Gastrocnemius medialis (tissue), 4 donors: ENCODE data around the gene ITIH5. TPM values are rescaled to one million over a fixed set of nuclear protein-coding genes. Genes with fewer than 3 reads are reported as not detected.

Experiments
- ATAC-seq, 2 donors: fragments of 150-250 bp; one replicate each; pipeline ENCODE4 v1.9.1; 2016
- DNase-seq, 2 donors: peaks; one replicate each; pipeline ENCODE4 v3.0.0-alpha.2; 2019
- H3K27ac ChIP-seq, 4 donors: fragments of 200-600 bp; sonication (generic); 1 replicate in 1 of 4; 2 replicates in 3 of 4; pipeline ENCODE4 v1.5.1; 2016 to 2018; ENCODE audit warnings: mild to moderate bottlenecking in 2 of 4, moderate library complexity in 1 of 4
- H3K27me3 ChIP-seq, 3 donors: fragments of 200-600 bp; sonication (generic) in 2 of 3; 1 replicate in 1 of 3; 2 replicates in 2 of 3; pipeline versions ENCODE4 v1.5.1 to v1.6.0; 2016 to 2019; ENCODE audit warnings: mild to moderate bottlenecking in 1 of 3, moderate library complexity in 1 of 3
- H3K36me3 ChIP-seq, 2 donors: fragments of 200-600 bp; sonication (generic) in 1 of 2; one replicate each; pipeline ENCODE4 v1.5.1; 2017 to 2018
- H3K4me1 ChIP-seq, 2 donors: fragments of 200-600 bp; sonication (generic) in 1 of 2; one replicate each; pipeline ENCODE4 v1.5.1; 2016 to 2017; ENCODE audit warnings: mild to moderate bottlenecking in 2 of 2
- H3K4me3 ChIP-seq, 4 donors: fragments of 200-600 bp; sonication (generic) in 3 of 4; 1 replicate in 1 of 4; 2 replicates in 3 of 4; pipeline ENCODE4 v1.5.1; 2016 to 2019; ENCODE audit warnings: mild to moderate bottlenecking in 2 of 4
- H3K9me3 ChIP-seq, 3 donors: fragments of 200-600 bp; sonication (generic) in 2 of 3; 1 replicate in 1 of 3; 2 replicates in 2 of 3; pipeline ENCODE4 v1.5.1; 2016 to 2019
- POLR2A ChIP-seq, 2 donors: fragments of 450-650 bp; IDR thresholded peaks; one replicate each; pipeline ENCODE4 v1.6.1; 2017; ENCODE audit warnings: antibody characterized with exemption in 2 of 2, mild to moderate bottlenecking in 2 of 2, moderate library complexity in 2 of 2
- in situ Hi-C, 4 donors: fragments of 200-750 bp; cut with MboI; loops; one replicate each; pipeline versions ENCODE4 v1.15.0 to v1.8.0; 2017; ENCODE audit warnings: low sequenced_read_pairs in 4 of 4
- intact Hi-C: fragments of 100-400 bp; cut with DNase I; formaldehyde crosslinking; loops from one replicate; pipeline ENCODE4 v1.15.1; 2023; ENCODE audit warnings: low total_unique reads
- total RNA-seq, 4 donors: library from RNA; depleted of rRNA; stranded (reverse); fragments of >200 nt; gene quantifications; one replicate each; pipeline versions ENCODE4 v1.1.0 to v1.2.3, GENCODE V29; 2016
- TF ChIP-seq, protein P1 (sequence below), 5 experiments: fragments of 450-650 bp in 3 of 5; fragments of 200-600 bp in 2 of 5; sonication (generic) in 2 of 5; IDR thresholded peaks in 4 of 5; conservative IDR thresholded peaks in 1 of 5; 1 replicate in 4 of 5; 2 replicates in 1 of 5; pipeline ENCODE4 v1.5.1; 2016 to 2019; ENCODE audit warnings: antibody characterized with exemption in 5 of 5, mild to moderate bottlenecking in 3 of 5, moderate library complexity in 3 of 5

ITIH5 gene
- total RNA-seq, 4 donors from 2014 or later, result 3.9 to 14.0 (median 6.9) TPM

DNA sequence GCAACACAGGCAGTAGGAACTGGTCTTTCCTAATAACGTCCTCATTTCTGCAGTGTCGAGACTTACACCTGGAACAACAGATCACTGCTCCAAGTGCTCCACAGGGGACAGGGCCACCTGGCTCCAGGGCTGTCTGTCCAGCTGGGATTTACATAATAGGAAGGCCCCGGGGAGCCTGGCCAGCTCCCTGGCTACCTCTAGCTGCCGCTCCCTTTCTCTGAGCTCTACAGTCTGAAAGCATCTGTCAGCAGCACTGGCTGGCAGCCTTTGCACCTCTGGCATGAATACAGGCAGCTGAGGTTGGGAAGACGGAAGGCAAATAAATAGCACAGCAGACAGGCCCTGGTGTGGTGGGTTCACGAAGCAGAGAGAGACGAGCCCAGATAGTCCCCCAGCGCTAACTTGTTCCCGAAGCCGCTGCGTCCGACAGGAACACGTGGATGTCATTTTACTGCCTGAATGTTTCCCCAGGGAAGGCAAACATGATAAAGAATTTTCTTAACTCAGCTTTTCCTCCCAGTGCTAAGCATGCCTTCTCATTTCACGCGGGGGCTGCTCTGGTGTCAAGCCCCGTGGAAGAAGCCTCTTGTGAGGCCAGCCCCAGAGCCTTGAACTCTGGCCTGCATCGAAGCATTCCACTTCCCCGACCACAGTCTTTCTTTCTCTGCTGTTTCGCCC is 105.4 kb downstream of the ITIH5 start:
- H3K4me1 ChIP-seq, result peaks cover 9 to 27% of the 10 kb centered on the region in 2 donors
- intact Hi-C loops (no loop called here), in situ Hi-C loops (no loop called here)
- no peaks in the 10 kb centered on the region for H3K9me3 ChIP-seq
- H3K27ac ChIP-seq, result peak overlapping the region in 3 of 4 donors; percentile 46 to 51 (median 49)
- DNase-seq (peak; percentile 38 to 73), ATAC-seq (peak; percentile 69 to 81)
- H3K36me3 ChIP-seq, result no peaks in the 10 kb centered on the region
- peak overlapping the region in 1 of 4 donors; percentile 26 for H3K4me3 ChIP-seq
- H3K27me3 ChIP-seq, result no peaks in the 10 kb centered on the region
- TF ChIP-seq POLR2A (IDR thresholded peaks at IDR 0.05), result no peak
- TF ChIP-seq, protein P1, sequence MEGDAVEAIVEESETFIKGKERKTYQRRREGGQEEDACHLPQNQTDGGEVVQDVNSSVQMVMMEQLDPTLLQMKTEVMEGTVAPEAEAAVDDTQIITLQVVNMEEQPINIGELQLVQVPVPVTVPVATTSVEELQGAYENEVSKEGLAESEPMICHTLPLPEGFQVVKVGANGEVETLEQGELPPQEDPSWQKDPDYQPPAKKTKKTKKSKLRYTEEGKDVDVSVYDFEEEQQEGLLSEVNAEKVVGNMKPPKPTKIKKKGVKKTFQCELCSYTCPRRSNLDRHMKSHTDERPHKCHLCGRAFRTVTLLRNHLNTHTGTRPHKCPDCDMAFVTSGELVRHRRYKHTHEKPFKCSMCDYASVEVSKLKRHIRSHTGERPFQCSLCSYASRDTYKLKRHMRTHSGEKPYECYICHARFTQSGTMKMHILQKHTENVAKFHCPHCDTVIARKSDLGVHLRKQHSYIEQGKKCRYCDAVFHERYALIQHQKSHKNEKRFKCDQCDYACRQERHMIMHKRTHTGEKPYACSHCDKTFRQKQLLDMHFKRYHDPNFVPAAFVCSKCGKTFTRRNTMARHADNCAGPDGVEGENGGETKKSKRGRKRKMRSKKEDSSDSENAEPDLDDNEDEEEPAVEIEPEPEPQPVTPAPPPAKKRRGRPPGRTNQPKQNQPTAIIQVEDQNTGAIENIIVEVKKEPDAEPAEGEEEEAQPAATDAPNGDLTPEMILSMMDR (IDR thresholded peaks at IDR 0.05 in 4 of 5, conservative IDR thresholded peaks at IDR 0.05 in 1 of 5), result no peak

DNA sequence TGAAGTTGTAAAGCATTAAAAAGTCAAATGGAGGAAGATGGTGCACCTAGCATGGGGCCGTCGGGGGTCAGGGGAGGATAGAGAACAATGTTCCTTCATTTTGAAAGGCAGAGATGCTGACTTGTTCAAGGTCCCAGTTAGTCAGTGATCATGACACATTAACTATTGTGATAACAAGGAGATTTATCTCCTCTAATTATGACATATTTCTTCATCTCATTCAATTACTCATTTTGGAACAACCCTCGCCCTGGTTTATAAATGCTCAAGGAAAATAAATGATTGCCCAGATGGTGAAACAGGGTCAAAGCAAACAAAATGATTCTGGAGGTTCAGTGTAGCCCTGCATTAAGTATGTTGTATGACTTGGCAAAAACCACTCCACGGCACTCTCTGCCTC is 106.2 kb downstream of the ITIH5 start:
- intact Hi-C loops (no loop called here), in situ Hi-C loops (no loop called here)
- no peaks in the 10 kb centered on the region for H3K9me3 ChIP-seq
- H3K4me3 ChIP-seq, result no peak overlapping the region
- peaks cover 9 to 27% of the 10 kb centered on the region in 2 donors for H3K4me1 ChIP-seq
- peak overlapping the region in 1 of 4 donors; percentile 51 for H3K27ac ChIP-seq
- ATAC-seq, result no peak
- no peak for DNase-seq
- H3K27me3 ChIP-seq, result no peaks in the 10 kb centered on the region
- no peaks in the 10 kb centered on the region for H3K36me3 ChIP-seq
- TF ChIP-seq, protein P1 (IDR thresholded peaks at IDR 0.05 in 4 of 5, conservative IDR thresholded peaks at IDR 0.05 in 1 of 5), result no peak
- no peak for TF ChIP-seq POLR2A (IDR thresholded peaks at IDR 0.05)

DNA sequence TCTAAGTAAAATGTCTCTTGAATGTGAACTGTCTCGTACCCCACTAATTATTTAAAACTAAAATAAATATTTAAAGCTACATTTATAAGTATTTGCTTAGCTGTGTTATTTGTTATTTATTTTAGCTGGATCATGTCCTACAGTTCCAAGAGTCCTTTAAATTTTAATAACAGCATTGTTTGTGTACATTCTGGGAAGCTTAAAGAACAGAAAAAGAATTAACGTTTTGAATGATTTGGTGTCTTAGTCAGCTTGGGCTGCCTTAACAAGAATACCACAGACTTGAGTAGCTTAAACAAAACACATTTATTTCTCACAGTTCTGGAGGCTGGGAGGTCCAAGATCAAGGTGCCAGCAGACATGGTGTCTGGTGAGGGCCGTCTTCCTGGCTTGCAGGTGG is 107.4 kb downstream of the ITIH5 start:
- no peak overlapping the region for H3K27ac ChIP-seq
- intact Hi-C loops, result no loop called here
- no peak for TF ChIP-seq POLR2A (IDR thresholded peaks at IDR 0.05)
- TF ChIP-seq, protein P1 (IDR thresholded peaks at IDR 0.05 in 4 of 5, conservative IDR thresholded peaks at IDR 0.05 in 1 of 5), result no peak
- no peak for DNase-seq
- H3K36me3 ChIP-seq, result no peaks in the 10 kb centered on the region
- H3K4me1 ChIP-seq, result peaks cover 9 to 27% of the 10 kb centered on the region in 2 donors
- no peaks in the 10 kb centered on the region for H3K27me3 ChIP-seq
- no peak overlapping the region for H3K4me3 ChIP-seq
- no peak for ATAC-seq
- in situ Hi-C loops, result no loop called here
- H3K9me3 ChIP-seq, result no peaks in the 10 kb centered on the region

DNA sequence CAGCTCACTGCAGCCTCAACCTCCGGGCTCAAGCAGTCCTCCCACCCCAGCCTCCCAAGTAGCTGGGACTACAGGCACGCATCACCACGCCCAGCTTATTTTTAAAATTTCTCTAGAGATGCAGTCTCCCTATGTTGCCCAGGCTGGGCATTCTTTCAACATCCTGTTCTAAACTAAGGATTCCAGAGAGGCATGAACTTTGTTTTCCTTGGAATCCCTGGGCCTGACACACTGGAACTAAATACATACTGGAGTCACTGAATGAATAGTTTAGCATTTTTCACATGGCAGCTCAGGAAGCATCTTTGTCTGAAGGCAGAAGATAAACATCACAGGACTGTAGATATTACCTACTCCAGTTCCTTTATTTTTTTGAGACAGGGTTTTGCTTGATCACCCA is 108.7 kb downstream of the ITIH5 start:
- in situ Hi-C loops (no loop called here), intact Hi-C loops (no loop called here)
- no peak overlapping the region for H3K27ac ChIP-seq
- no peaks in the 10 kb centered on the region for H3K36me3 ChIP-seq
- DNase-seq (no peak), ATAC-seq (no peak)
- H3K9me3 ChIP-seq, result no peaks in the 10 kb centered on the region
- no peaks in the 10 kb centered on the region for H3K27me3 ChIP-seq
- peaks cover 9 to 18% of the 10 kb centered on the region in 2 donors for H3K4me1 ChIP-seq
- no peak for TF ChIP-seq POLR2A (IDR thresholded peaks at IDR 0.05)
- TF ChIP-seq, protein P1 (IDR thresholded peaks at IDR 0.05 in 4 of 5, conservative IDR thresholded peaks at IDR 0.05 in 1 of 5), result no peak
- no peak overlapping the region for H3K4me3 ChIP-seq
